DLD1 (cell line): Measurements from ENCODE around the gene LSMEM2.

Experiments used
- in situ Hi-C: cut with HindIII; loops from 2 replicates; pipeline ENCODE4 v1.10.0; 2017; ENCODE audit warnings: low sequenced_read_pairs

LSMEM2 gene

DNA sequence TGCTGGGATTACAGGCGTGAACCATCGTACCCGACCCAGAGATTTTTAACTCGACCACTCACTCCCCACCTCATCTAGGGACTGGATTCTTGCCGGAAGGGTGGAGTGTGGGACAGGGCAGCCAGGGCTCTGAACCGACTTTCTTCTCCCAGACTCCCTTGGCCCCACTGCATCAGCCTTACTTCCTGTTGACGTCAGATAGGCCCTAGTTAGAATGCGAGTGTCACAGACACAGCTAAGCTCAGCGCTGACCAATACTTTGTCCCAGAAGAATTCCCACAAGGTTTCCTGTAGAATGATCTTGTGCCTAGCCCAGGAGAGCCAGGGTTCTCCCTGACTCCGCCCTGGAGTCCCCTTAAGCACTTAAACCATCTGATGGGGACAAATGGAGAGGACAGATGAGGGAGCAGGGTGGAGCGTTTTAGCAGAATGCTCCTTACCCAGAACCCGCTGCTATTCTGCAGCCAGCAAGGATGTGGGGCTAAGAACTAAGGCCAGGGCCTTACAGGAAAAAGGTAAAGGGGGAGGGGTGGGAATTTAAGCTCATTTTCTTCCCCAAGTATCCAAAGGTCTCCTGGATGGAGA lies 54.9 kb downstream of the LSMEM2 start:
- in situ Hi-C loops: loop anchor here (25.0 kb wide), 1 partner anchor 1053 kb away; the partner anchor contains the start of genes MANF and RBM15B

DNA sequence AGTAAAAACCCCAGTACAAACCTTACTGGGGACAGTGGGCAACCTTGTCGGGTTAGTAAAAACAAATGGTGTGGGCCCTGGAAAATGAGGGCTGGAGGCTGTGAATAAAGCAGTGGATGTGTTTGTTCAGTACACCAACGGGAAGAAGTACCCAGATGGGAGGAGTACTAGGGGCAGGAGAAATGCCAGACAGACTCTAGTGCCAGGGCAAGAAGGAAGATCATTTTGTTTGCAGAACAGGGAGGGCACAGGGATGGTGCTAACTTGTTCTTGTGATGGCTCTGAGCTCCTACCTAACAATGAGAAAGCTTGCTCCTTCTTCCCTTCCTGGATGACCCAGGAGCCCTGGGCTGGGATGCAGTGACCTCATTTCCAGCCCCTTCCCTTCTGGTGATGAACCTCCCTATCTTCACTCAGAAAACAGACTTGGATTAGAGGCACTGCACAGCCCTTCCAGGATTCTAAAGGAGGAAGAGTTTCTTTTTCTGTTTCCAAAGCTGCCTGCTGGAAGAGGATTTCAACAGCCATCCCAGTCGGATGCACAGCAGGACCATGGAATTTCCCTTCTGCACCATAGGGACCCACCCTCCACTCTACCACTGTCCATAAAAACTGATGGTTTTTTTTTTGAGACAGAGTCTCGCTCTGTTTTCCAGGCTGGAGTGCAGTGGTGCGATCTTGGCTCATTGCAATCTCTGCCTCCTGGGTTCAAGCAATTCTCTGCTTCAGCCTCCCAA lies 55.6 kb downstream of the LSMEM2 start:
- in situ Hi-C loops: loop anchor here (25.0 kb wide), 1 partner anchor 1053 kb away; the partner anchor contains the start of genes MANF and RBM15B

- in situ Hi-C loops: loop anchor here (25.0 kb wide), 1 partner anchor 1051 kb away; the partner anchor contains the start of genes MANF and RBM15B
Observed at GRCh38 chr3:50336452-50337174, 57.7 kb downstream of the LSMEM2 start.

DNA sequence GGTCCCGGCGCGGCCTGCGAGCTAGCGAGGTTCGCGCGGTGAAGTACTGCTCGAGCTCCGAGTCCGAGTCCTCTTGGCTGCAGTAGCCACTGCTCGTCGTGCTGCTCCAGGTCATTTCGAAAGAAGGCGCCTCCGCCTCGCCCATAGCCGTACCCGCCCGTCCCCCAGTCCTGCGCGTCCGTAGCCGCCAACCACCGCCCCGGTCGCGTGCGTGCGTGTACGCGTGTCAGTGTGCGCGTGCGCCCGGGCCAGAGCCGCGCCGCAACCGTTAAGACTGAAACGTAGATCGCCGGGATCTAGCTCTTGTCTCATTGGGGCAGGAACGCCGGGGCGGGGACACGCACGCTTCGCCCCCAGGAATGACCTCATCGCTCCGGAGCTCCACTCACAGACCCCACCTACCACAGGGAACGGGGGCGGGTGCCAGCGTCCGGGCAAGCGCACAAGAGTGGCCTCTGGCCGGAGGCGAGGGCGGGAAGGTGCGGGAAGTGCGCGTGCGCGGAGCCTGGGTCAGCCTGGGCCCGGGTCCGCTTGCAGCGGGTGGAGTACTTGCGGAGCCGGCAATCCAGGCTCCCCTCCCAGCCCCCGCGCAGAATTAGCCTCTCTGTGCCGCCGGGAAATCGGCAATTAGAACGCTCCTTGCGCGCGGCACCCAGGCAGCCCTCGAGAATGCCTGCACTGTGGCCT lies 58.4 kb downstream of the LSMEM2 start:
- in situ Hi-C loops: loop anchor here (25.0 kb wide), 1 partner anchor 1050 kb away; the partner anchor contains the start of genes MANF and RBM15B
